PC-9 (cell line): ENCODE results near the gene C2CD2. TPM values are rescaled to one million over a fixed set of nuclear protein-coding genes. Genes with fewer than 3 reads are reported as not detected.

ENCODE experiments used
- BruUV-seq: library from RNA; stranded (reverse); fragments of 400-500 nt; replicated peaks from 2 replicates; lab custom pipeline; 2021; lab: Mats Ljungman, UMichigan
- CTCF ChIA-PET: fragments of 300-600 bp; sonication (Branson Sonifier 250); formaldehyde crosslinking; loops from one replicate; lab custom pipeline; 2022; ENCODE audit warnings: antibody characterized with exemption; lab: Charles Lee
- POLR2A ChIA-PET: fragments of 300-600 bp; sonication (Branson Sonifier 250); formaldehyde crosslinking; loops from one replicate; lab custom pipeline; 2022; ENCODE audit warnings: antibody characterized with exemption; ENCODE audit not compliant: unreplicated experiment; lab: Charles Lee
- DNase-seq, 2 experiments: peaks; one replicate each; pipeline versions ENCODE4 v3.0.0 to v3.0.0-alpha.2; 2015 to 2022; ENCODE audit warnings: mixed read lengths in 1 of 2
- H2AFZ ChIP-seq: fragments of 200-600 bp; sonication (generic); 2 replicates; pipeline ENCODE4 v1.8.1; 2017; ENCODE audit warnings: antibody characterized with exemption
- H3F3A ChIP-seq: fragments of 200-600 bp; sonication (generic); 2 replicates; pipeline ENCODE4 v1.8.1; 2017; ENCODE audit warnings: antibody characterized with exemption, mild to moderate bottlenecking, low read depth; ENCODE audit not compliant: insufficient read depth
- H3K27ac ChIP-seq: fragments of 200-600 bp; sonication (generic); 2 replicates; pipeline ENCODE4 v1.6.1; 2016; ENCODE audit warnings: mixed run types
- H3K27me3 ChIP-seq: fragments of 200-600 bp; sonication (generic); 2 replicates; pipeline ENCODE4 v1.6.1; 2016; ENCODE audit warnings: low read depth, mixed run types; ENCODE audit not compliant: insufficient read depth
- H3K36me3 ChIP-seq: fragments of 200-600 bp; sonication (generic); 2 replicates; pipeline ENCODE4 v1.6.1; 2016; ENCODE audit warnings: low read depth, mixed run types
- H3K4me1 ChIP-seq: fragments of 200-600 bp; sonication (generic); replicated peaks from 2 replicates; pipeline ENCODE4 v1.6.1; 2016; ENCODE audit warnings: mixed run types; ENCODE audit not compliant: insufficient read depth
- H3K4me2 ChIP-seq: fragments of 200-600 bp; sonication (generic); 2 replicates; pipeline ENCODE4 v1.6.1; 2017; ENCODE audit warnings: mixed run types
- H3K4me3 ChIP-seq: fragments of 200-600 bp; sonication (generic); 2 replicates; pipeline ENCODE4 v1.6.1; 2016; ENCODE audit warnings: mixed run types
- H3K79me2 ChIP-seq: fragments of 200-600 bp; sonication (generic); 2 replicates; pipeline ENCODE4 v1.6.1; 2017; ENCODE audit warnings: low read depth, mixed run types
- H3K9me2 ChIP-seq: fragments of 200-600 bp; sonication (generic); 2 replicates; pipeline ENCODE4 v1.8.1; 2017; ENCODE audit warnings: mild to moderate bottlenecking; ENCODE audit not compliant: insufficient read depth
- H3K9me3 ChIP-seq: fragments of 200-600 bp; sonication (generic); 2 replicates; pipeline ENCODE4 v1.8.1; 2016; ENCODE audit warnings: low read depth; ENCODE audit not compliant: insufficient read depth
- H4K20me1 ChIP-seq: fragments of 200-600 bp; sonication (generic); 2 replicates; pipeline ENCODE4 v1.8.1; 2017; ENCODE audit not compliant: insufficient read depth
- EZH2 ChIP-seq: fragments of 200-600 bp; sonication (generic); IDR thresholded peaks from 2 replicates; pipeline ENCODE4 v1.8.0; 2017; ENCODE audit warnings: antibody characterized with exemption, low read depth
- intact Hi-C: fragments of 100-400 bp; cut with micrococcal nuclease; formaldehyde crosslinking; loops from one replicate; pipeline ENCODE4 v1.10.0; 2022; ENCODE audit not compliant: unreplicated experiment
- total RNA-seq: library from RNA; stranded (reverse); gene quantifications from 2 replicates; pipeline ENCODE4 v1.2.3, GENCODE V29; 2021
- TF ChIP-seq, protein P1 (sequence below): fragments of 200-600 bp; sonication (generic); conservative IDR thresholded peaks from 2 replicates; pipeline ENCODE4 v1.6.1; 2017; ENCODE audit warnings: mixed run types, antibody characterized with exemption, mild to moderate bottlenecking, moderate library complexity

C2CD2 gene
- total RNA-seq, 1 experiment from 2014 or later = 26.8 TPM

DNA sequence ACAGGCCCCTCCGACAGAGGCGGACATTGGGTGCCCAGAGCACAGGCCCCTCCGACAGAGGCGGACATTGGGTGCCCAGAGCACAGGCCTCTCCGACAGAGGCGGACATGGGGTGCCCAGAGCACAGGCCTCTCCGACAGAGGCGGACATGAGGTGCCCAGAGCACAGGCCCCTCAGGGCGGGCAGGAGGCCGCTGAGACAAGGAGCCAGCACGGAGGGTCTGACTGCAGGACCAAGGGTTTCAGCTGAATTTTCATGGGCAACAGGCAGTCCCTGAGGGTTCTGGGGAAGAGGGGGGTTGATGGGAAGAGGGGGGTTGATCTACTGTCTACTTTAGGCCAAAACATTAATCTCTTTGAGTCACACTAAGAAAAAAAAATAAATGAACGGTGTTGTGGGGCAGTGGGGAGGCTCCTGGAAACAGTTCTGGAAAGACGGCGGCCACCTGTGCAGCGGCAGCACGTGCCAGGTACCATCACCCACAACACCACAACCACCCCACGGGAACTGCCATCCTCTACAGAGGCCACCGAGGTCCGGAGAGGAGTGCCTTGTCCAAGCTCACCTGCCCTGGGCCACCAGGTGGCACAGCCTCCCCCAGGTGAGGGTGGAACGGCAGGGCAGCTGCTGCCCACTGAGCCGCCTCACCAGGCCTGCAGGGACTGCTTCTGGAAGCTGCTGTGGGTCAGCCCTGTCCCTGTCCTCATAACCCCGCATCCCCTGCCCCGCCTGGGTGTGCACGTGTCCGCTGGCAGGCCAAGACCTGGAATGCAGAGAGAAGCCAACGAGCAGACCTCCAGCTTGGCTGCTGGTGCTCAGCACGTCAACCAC is 95.1 kb downstream of the C2CD2 start:
- H3K9me3 ChIP-seq = no peaks in the 10 kb centered on the region
- no peaks in the 10 kb centered on the region for H3K4me1 ChIP-seq
- no peaks in the 10 kb centered on the region for H3K36me3 ChIP-seq
- no peak overlapping the region for H3K4me3 ChIP-seq
- no peak for DNase-seq
- no peaks in the 10 kb centered on the region for H3K27me3 ChIP-seq
- no peaks in the 10 kb centered on the region for H3K79me2 ChIP-seq
- no peak overlapping the region for H3K27ac ChIP-seq
- BruUV-seq = no TSS peak
- ChIA-PET POLR2A (no interaction called here), CTCF (no interaction called here)
- H3K9me2 ChIP-seq = no peaks in the 10 kb centered on the region
- intact Hi-C loops = no loop called here
- no peak overlapping the region for H3K4me2 ChIP-seq
- TF ChIP-seq, protein P1, sequence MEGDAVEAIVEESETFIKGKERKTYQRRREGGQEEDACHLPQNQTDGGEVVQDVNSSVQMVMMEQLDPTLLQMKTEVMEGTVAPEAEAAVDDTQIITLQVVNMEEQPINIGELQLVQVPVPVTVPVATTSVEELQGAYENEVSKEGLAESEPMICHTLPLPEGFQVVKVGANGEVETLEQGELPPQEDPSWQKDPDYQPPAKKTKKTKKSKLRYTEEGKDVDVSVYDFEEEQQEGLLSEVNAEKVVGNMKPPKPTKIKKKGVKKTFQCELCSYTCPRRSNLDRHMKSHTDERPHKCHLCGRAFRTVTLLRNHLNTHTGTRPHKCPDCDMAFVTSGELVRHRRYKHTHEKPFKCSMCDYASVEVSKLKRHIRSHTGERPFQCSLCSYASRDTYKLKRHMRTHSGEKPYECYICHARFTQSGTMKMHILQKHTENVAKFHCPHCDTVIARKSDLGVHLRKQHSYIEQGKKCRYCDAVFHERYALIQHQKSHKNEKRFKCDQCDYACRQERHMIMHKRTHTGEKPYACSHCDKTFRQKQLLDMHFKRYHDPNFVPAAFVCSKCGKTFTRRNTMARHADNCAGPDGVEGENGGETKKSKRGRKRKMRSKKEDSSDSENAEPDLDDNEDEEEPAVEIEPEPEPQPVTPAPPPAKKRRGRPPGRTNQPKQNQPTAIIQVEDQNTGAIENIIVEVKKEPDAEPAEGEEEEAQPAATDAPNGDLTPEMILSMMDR = no peak
- TF ChIP-seq EZH2 = no peak
- H3F3A ChIP-seq = no peaks in the 10 kb centered on the region
- H2AFZ ChIP-seq = no peak overlapping the region
- H4K20me1 ChIP-seq = no peaks in the 10 kb centered on the region

DNA sequence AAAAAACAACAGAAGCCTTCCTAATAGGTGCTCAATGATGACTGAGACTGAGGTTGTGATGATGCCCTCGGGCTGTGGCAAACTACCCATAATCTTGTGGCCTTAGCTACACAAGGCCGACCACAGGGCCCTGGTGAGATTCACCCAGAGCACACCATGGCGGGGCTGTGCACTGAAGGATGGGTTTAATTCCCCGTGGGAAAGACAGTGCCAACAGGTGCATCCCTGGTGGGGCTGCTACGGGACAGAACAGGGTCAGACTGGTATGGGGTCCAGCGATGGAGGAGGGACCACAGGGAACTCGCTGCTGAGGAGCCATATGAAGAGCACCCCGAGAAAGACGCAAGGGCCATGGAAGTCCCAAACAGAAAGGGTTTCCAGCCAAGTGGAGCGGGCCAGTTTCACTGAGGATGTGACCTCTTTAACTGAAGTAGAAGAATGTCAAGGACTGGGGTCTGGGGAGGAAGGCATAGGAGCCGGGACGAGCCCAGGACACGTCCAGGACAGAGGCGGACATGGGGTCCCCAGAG is 96.0 kb downstream of the C2CD2 start:
- no peak overlapping the region for H2AFZ ChIP-seq
- H3K4me3 ChIP-seq = no peak overlapping the region
- no peaks in the 10 kb centered on the region for H3K4me1 ChIP-seq
- no peaks in the 10 kb centered on the region for H3K36me3 ChIP-seq
- ChIA-PET POLR2A (no interaction called here), CTCF (no interaction called here)
- TF ChIP-seq, protein P1 = no peak
- TF ChIP-seq EZH2 = no peak
- no peaks in the 10 kb centered on the region for H3K79me2 ChIP-seq
- no peak for DNase-seq
- no peaks in the 10 kb centered on the region for H3K27me3 ChIP-seq
- no peaks in the 10 kb centered on the region for H4K20me1 ChIP-seq
- no TSS peak for BruUV-seq
- intact Hi-C loops = no loop called here
- H3K9me3 ChIP-seq = no peaks in the 10 kb centered on the region
- H3F3A ChIP-seq = no peaks in the 10 kb centered on the region
- no peaks in the 10 kb centered on the region for H3K9me2 ChIP-seq
- H3K27ac ChIP-seq = no peak overlapping the region
- no peak overlapping the region for H3K4me2 ChIP-seq

GRCh38 chr21:41856572-41856971 is 97.2 kb downstream of the C2CD2 start:
- Histone ChIP-seq H3K4me1 (no peaks in the 10 kb centered on the region), H3K9me3 (no peaks in the 10 kb centered on the region), H3K79me2 (no peaks in the 10 kb centered on the region), H3F3A (no peaks in the 10 kb centered on the region), H3K4me2 (no peak overlapping the region), H3K27ac (no peak overlapping the region), H3K9me2 (no peaks in the 10 kb centered on the region), H3K36me3 (no peaks in the 10 kb centered on the region), H3K4me3 (no peak overlapping the region), H2AFZ (no peak overlapping the region), H4K20me1 (no peaks in the 10 kb centered on the region), H3K27me3 (no peaks in the 10 kb centered on the region)
- TF ChIP-seq, protein P1 = no peak
- no peak for TF ChIP-seq EZH2
- ChIA-PET CTCF (no interaction called here), POLR2A (no interaction called here)
- DNase-seq = no peak
- no TSS peak for BruUV-seq
- intact Hi-C loops = no loop called here
